Stimulated activated CD8-positive, alpha-beta memory T cell treated with anti-CD3 and anti-CD28 coated beads, Interleukin-15, amount 100 ng/mL, for 48 hours (primary cell): Measurements from ENCODE around the gene DLK1.

Experiments
- DNase-seq, 2 donors: peaks; one replicate each; pipeline ENCODE4 v3.0.0-alpha.2; 2020; ENCODE audit warnings: low read depth in 2 of 2

DLK1 gene

GRCh38 chr14:100693877-100694578, 32.7 kb upstream of the DLK1 start:
- no peak for DNase-seq

- no peak for DNase-seq
Measured at GRCh38 chr14:100694579-100695422, 31.9 kb upstream of the DLK1 start.

- no peak for DNase-seq
Measured at GRCh38 chr14:100695423-100695738, 31.3 kb upstream of the DLK1 start.

GRCh38 chr14:100696008-100696407, 30.7 kb upstream of the DLK1 start:
- DNase-seq, result no peak

- DNase-seq, result no peak
Measured at GRCh38 chr14:100696590-100696989, 30.1 kb upstream of the DLK1 start.

- no peak for DNase-seq
Measured at GRCh38 chr14:100698066-100698465, 28.6 kb upstream of the DLK1 start.

GRCh38 chr14:100698666-100699448, 27.8 kb upstream of the DLK1 start:
- DNase-seq, result no peak

GRCh38 chr14:100701314-100701713, 25.4 kb upstream of the DLK1 start:
- no peak for DNase-seq

GRCh38 chr14:100702590-100702989, 24.1 kb upstream of the DLK1 start:
- no peak for DNase-seq

GRCh38 chr14:100703386-100704220, 23.1 kb upstream of the DLK1 start:
- no peak for DNase-seq

- no peak for DNase-seq
Measured at GRCh38 chr14:100706200-100706599, 20.5 kb upstream of the DLK1 start.

- DNase-seq, result no peak
Measured at GRCh38 chr14:100706860-100707259, 19.8 kb upstream of the DLK1 start.

GRCh38 chr14:100708425-100709288, 18.0 kb upstream of the DLK1 start:
- DNase-seq, result no peak

- DNase-seq, result no peak
Measured at GRCh38 chr14:100709289-100710284, 17.1 kb upstream of the DLK1 start.

GRCh38 chr14:100710391-100710790, 16.3 kb upstream of the DLK1 start:
- DNase-seq, result no peak

- no peak for DNase-seq
Measured at GRCh38 chr14:100710826-100711462, 15.7 kb upstream of the DLK1 start.

- no peak for DNase-seq
Measured at GRCh38 chr14:100711493-100711892, 15.2 kb upstream of the DLK1 start.

GRCh38 chr14:100712490-100712889, 14.2 kb upstream of the DLK1 start:
- no peak for DNase-seq

GRCh38 chr14:100713705-100714104, 13.0 kb upstream of the DLK1 start:
- DNase-seq, result no peak
